GM23338 (cell line): ENCODE results near the gene MKRN2OS.

Experiments
- CREB1 ChIP-seq: fragments of 250-450 bp; sonication (Bioruptor Pico); IDR thresholded peaks from 2 replicates; pipeline ENCODE4 v1.5.0; 2020; ENCODE audit warnings: low read depth, mild to moderate bottlenecking, moderate library complexity
- CTCF ChIP-seq, 2 experiments: fragments of 200-600 bp in 1 of 2; sonication (generic) in 1 of 2; conservative IDR thresholded peaks; 2 replicates each; pipeline versions ENCODE4 v1.5.1 to v1.6.1; 2016 to 2017; ENCODE audit warnings: antibody characterized with exemption in 2 of 2, low read depth in 2 of 2, mild to moderate bottlenecking in 2 of 2, moderate library complexity in 1 of 2
- EZH2 ChIP-seq: fragments of 200-600 bp; sonication (generic); IDR thresholded peaks from one replicate; pipeline ENCODE4 v1.8.0; 2017; ENCODE audit warnings: antibody characterized with exemption, mild to moderate bottlenecking, low read depth; ENCODE audit not compliant: unreplicated experiment
- JUNB ChIP-seq: IDR thresholded peaks from one replicate; pipeline ENCODE4 v1.6.1; 2016; ENCODE audit warnings: antibody characterized with exemption; ENCODE audit not compliant: unreplicated experiment
- POLR2AphosphoS5 ChIP-seq: IDR thresholded peaks from 2 replicates; pipeline ENCODE4 v1.6.1; 2016; ENCODE audit warnings: antibody characterized with exemption, low read depth
- REST ChIP-seq: IDR thresholded peaks from one replicate; pipeline ENCODE4 v1.6.1; 2018; ENCODE audit warnings: antibody characterized with exemption; ENCODE audit not compliant: unreplicated experiment

GRCh38 chr3:12583280-12583679 is 38.0 kb upstream of the MKRN2OS start:
- no peak for TF ChIP-seq CTCF (conservative IDR thresholded peaks at IDR 0.05; ENCODE audit: low read depth in 2 of 2)
- TF ChIP-seq POLR2AphosphoS5, result no peak
- no peak for TF ChIP-seq EZH2
- TF ChIP-seq REST, result no peak
- TF ChIP-seq JUNB, result no peak
- no peak for TF ChIP-seq CREB1 (CRISPR knock-in tag)
